K562 (cell line): ENCODE data around the gene WWP2. TPM values are rescaled to one million over a fixed set of nuclear protein-coding genes. Genes with fewer than 3 reads are reported as not detected.

ENCODE experiments used
- ARHGAP35 ChIP-seq: fragments of 450-650 bp; IDR thresholded peaks from 2 replicates; pipeline ENCODE4 v1.6.1; 2018; ENCODE audit not compliant: partially characterized antibody
- FOXJ3 ChIP-seq: sonication (generic); formaldehyde crosslinking; IDR thresholded peaks from 2 replicates; pipeline ENCODE4 v1.4.0; 2020; ENCODE audit warnings: mild to moderate bottlenecking, missing genetic modification reagents
- FUS ChIP-seq: fragments of 200-400 bp; formaldehyde crosslinking; optimal IDR thresholded peaks from 2 replicates; pipeline ENCODE3; 2017; ENCODE audit warnings: low read depth, low read length
- HDAC6 ChIP-seq: IDR thresholded peaks from 2 replicates; pipeline ENCODE4 v1.6.1; 2012; ENCODE audit warnings: low read depth, mild to moderate bottlenecking, control low read depth, inconsistent platforms, low read length, moderate library complexity
- HNRNPK ChIP-seq: fragments of 200-400 bp; formaldehyde crosslinking; IDR thresholded peaks from one replicate; pipeline ENCODE4 v1.6.1; 2018; ENCODE audit warnings: mild to moderate bottlenecking, low read depth, low read length; ENCODE audit not compliant: poor library complexity, severe bottlenecking
- IRF2 ChIP-seq: sonication (generic); formaldehyde crosslinking; IDR thresholded peaks from 2 replicates; pipeline ENCODE4 v1.8.1; 2022; ENCODE audit warnings: mild to moderate bottlenecking, missing genetic modification reagents
- KLF16 ChIP-seq: IDR thresholded peaks from 2 replicates; pipeline ENCODE4 v1.6.1; 2016; ENCODE audit warnings: antibody characterized with exemption
- PHF20 ChIP-seq: fragments of 450-650 bp; IDR thresholded peaks from 2 replicates; pipeline ENCODE4 v1.6.1; 2018; ENCODE audit not compliant: partially characterized antibody
- PHF8 ChIP-seq: fragments of 200-600 bp; sonication (generic); IDR thresholded peaks from 2 replicates; pipeline ENCODE4 v1.6.1; 2012; ENCODE audit warnings: mixed run types, mild to moderate bottlenecking, inconsistent platforms, low read length, moderate library complexity, borderline replicate concordance
- PML ChIP-seq: IDR thresholded peaks from 2 replicates; pipeline ENCODE4 v1.6.1; 2012; ENCODE audit warnings: low read length, inconsistent platforms
- ZNF121 ChIP-seq: sonication (generic); formaldehyde crosslinking; conservative IDR thresholded peaks from 2 replicates; pipeline ENCODE4 v1.8.0; 2022; ENCODE audit warnings: missing genetic modification reagents
- ZNF583 ChIP-seq: fragments of 250-450 bp; sonication (Bioruptor Pico); IDR thresholded peaks from 2 replicates; pipeline ENCODE4 v1.4.0; 2020
- polyA plus RNA-seq, 8 experiments: library from polyadenylated mRNA; depleted of rRNA in 4 of 8; stranded (reverse) in 5 of 8; unstranded in 3 of 8; fragments of >200 nt; fragmentation: Nextera tagmentation in 2 of 8; fragmentation: Illumina TruSeq in 1 of 8; extraction: Ambion mirVana in 2 of 8; extraction: Trizol in 1 of 8; gene quantifications; 2 replicates each; pipeline versions ENCODE4 v1.2.1 to v1.2.3, GENCODE V29; 2011 to 2014; ENCODE audit warnings: inconsistent platforms in 1 of 8, missing spikeins in 1 of 8
- total RNA-seq, 7 experiments: library from RNA; depleted of rRNA in 6 of 7; stranded (reverse); fragments of >200 nt in 6 of 7; fragmentation: Illumina TruSeq in 2 of 7; extraction: Trizol in 2 of 7; gene quantifications; 2 replicates each; pipeline versions ENCODE4 v1.2.1 to v1.2.3, GENCODE V29; 2011 to 2021; ENCODE audit warnings: low replicate concordance in 1 of 7
- TF ChIP-seq, protein P1 (sequence below): fragments of 250-450 bp; sonication (Bioruptor Pico); IDR thresholded peaks from 2 replicates; pipeline ENCODE4 v1.8.0; 2021; ENCODE audit warnings: moderate library complexity, mild to moderate bottlenecking, inconsistent platforms
- TF ChIP-seq, protein P2 (sequence below): fragments of 150-350 bp; IDR thresholded peaks from 2 replicates; pipeline ENCODE4 v1.6.1; 2014; ENCODE audit warnings: low read depth, mild to moderate bottlenecking, low read length, borderline replicate concordance

WWP2 gene
- total and polyA plus RNA-seq, 9 of the 15 experiments (the other 6 are each of a cell fraction or from before 2014, with no cell fraction given) = 1.9 to 34.4 (median 14.6) TPM

DNA sequence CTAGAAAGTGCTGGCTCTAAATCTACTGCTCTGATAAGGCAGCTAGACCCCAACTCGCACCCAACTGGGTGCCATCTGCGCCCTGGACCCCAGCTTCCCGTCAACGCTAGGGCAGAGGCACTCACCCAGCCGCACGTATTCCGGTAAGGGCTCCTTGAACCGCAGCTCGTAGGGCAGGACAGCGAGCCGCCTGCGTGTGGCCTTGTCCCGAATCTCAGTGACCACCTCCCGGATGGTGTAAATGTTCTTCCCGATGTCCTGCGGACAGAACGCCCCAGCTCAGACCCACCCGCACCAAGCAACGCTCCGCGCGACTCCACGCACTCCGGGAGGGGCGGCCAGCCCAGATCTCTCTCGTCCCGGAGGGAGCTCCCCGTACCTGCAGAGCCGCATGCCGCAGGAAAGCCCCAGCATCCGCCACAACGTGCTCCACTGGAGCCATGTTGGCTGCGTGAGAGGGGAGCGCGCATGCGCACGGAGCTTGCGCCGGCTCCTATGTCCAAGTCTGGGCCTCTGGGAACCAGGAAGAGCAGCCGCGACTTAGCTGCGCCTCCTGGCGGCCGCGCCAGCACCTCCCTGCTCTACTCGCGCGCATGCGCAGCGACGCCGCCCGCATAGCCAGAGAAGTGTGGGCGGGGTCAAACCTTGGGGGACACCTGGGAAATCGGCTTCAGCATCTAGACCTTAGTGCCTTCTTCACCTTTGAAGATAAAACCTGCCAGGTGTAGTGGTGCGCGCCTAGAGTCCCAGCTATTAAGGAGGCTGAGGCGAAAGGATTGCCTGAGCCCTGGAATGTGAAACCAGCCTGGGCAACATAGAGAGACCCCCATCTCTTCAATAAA, 7.4 kb upstream of the WWP2 start, which contains the start of gene NOB1 (continued):
- TF ChIP-seq, protein P1, sequence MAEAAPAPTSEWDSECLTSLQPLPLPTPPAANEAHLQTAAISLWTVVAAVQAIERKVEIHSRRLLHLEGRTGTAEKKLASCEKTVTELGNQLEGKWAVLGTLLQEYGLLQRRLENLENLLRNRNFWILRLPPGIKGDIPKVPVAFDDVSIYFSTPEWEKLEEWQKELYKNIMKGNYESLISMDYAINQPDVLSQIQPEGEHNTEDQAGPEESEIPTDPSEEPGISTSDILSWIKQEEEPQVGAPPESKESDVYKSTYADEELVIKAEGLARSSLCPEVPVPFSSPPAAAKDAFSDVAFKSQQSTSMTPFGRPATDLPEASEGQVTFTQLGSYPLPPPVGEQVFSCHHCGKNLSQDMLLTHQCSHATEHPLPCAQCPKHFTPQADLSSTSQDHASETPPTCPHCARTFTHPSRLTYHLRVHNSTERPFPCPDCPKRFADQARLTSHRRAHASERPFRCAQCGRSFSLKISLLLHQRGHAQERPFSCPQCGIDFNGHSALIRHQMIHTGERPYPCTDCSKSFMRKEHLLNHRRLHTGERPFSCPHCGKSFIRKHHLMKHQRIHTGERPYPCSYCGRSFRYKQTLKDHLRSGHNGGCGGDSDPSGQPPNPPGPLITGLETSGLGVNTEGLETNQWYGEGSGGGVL (CRISPR knock-in tag) = no peak
- TF ChIP-seq PML = peak; percentile 82
- no peak for TF ChIP-seq ARHGAP35
- TF ChIP-seq HDAC6 = no peak
- peak; percentile 78 for TF ChIP-seq PHF20
- no peak for TF ChIP-seq IRF2 (CRISPR knock-in tag)
- TF ChIP-seq, protein P2, sequence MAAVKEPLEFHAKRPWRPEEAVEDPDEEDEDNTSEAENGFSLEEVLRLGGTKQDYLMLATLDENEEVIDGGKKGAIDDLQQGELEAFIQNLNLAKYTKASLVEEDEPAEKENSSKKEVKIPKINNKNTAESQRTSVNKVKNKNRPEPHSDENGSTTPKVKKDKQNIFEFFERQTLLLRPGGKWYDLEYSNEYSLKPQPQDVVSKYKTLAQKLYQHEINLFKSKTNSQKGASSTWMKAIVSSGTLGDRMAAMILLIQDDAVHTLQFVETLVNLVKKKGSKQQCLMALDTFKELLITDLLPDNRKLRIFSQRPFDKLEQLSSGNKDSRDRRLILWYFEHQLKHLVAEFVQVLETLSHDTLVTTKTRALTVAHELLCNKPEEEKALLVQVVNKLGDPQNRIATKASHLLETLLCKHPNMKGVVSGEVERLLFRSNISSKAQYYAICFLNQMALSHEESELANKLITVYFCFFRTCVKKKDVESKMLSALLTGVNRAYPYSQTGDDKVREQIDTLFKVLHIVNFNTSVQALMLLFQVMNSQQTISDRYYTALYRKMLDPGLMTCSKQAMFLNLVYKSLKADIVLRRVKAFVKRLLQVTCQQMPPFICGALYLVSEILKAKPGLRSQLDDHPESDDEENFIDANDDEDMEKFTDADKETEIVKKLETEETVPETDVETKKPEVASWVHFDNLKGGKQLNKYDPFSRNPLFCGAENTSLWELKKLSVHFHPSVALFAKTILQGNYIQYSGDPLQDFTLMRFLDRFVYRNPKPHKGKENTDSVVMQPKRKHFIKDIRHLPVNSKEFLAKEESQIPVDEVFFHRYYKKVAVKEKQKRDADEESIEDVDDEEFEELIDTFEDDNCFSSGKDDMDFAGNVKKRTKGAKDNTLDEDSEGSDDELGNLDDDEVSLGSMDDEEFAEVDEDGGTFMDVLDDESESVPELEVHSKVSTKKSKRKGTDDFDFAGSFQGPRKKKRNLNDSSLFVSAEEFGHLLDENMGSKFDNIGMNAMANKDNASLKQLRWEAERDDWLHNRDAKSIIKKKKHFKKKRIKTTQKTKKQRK = no peak
- no peak for TF ChIP-seq ZNF583 (CRISPR knock-in tag)
- TF ChIP-seq HNRNPK = no peak
- peak; percentile 98 for TF ChIP-seq PHF8
- TF ChIP-seq ZNF121 = no peak
- TF ChIP-seq KLF16 = peak; percentile 73; the same call in 1 of the 2 replicates
- no peak for TF ChIP-seq FOXJ3
- no peak for TF ChIP-seq FUS
- TF ChIP-seq, all 486 proteins: peak for 127
